Sigmoid colon (tissue), 7 donors: ENCODE results near the gene OLFML3. TPM values are rescaled to one million over a fixed set of nuclear protein-coding genes. Genes with fewer than 3 reads are reported as not detected.

Experiments
- DNase-seq: peaks from one replicate; pipeline ENCODE4 v3.0.0-alpha.2; 2019
- H3K27ac ChIP-seq, 4 donors: fragments of 200-600 bp; sonication (generic); one replicate each; pipeline ENCODE4 v1.5.1; 2016 to 2019; ENCODE audit warnings: mild to moderate bottlenecking in 1 of 4
- H3K27me3 ChIP-seq, 3 donors: fragments of 200-600 bp; sonication (generic); one replicate each; pipeline ENCODE4 v1.5.1; 2019; ENCODE audit warnings: mild to moderate bottlenecking in 1 of 3
- H3K36me3 ChIP-seq, 4 donors: fragments of 200-600 bp; sonication (generic); one replicate each; pipeline ENCODE4 v1.5.1; 2016 to 2019
- H3K4me1 ChIP-seq, 4 donors: fragments of 200-600 bp; sonication (generic); one replicate each; pipeline ENCODE4 v1.5.1; 2017 to 2019
- H3K4me3 ChIP-seq, 4 donors: fragments of 200-600 bp; sonication (generic); one replicate each; pipeline ENCODE4 v1.5.1; 2017 to 2019; ENCODE audit warnings: mild to moderate bottlenecking in 2 of 4, moderate library complexity in 1 of 4
- H3K9me3 ChIP-seq, 4 donors: fragments of 200-600 bp in 3 of 4; sonication (generic) in 3 of 4; one replicate each; pipeline versions ENCODE4 v1.5.1 to v1.6.1; 2013 to 2019
- EP300 ChIP-seq, 4 donors: sonication (generic); formaldehyde crosslinking; IDR thresholded peaks; one replicate each; pipeline ENCODE4 v1.6.1; 2017; ENCODE audit warnings: antibody characterized with exemption in 4 of 4
- POLR2A ChIP-seq, 2 donors: fragments of 450-650 bp; IDR thresholded peaks; one replicate each; pipeline ENCODE4 v1.6.1; 2016; ENCODE audit warnings: antibody characterized with exemption in 2 of 2, mild to moderate bottlenecking in 2 of 2, moderate library complexity in 2 of 2
- POLR2AphosphoS5 ChIP-seq, 4 donors: sonication (generic); formaldehyde crosslinking; IDR thresholded peaks; one replicate each; pipeline ENCODE4 v1.6.1; 2017; ENCODE audit warnings: antibody characterized with exemption in 4 of 4
- WGBS, 2 donors: extraction: QIAGEN DNeasy Blood & Tissue Kit; methylation state at CpG; one replicate each; pipeline ENCODE4 v1.1.7; 2013; 5-methylcytosine and 5-hydroxymethylcytosine counted together
- intact Hi-C: fragments of 100-400 bp; cut with DNase I; formaldehyde crosslinking; loops from one replicate; pipeline ENCODE4 v1.15.1; 2023
- polyA plus RNA-seq, 3 donors: library from polyadenylated mRNA; stranded (reverse); fragments of 200-250 nt; gene quantifications; one replicate each; pipeline ENCODE4 v1.2.3, GENCODE V29; 2013
- total RNA-seq, 4 donors: library from RNA; depleted of rRNA; stranded (reverse); fragments of >200 nt; gene quantifications; one replicate each; pipeline ENCODE4 v1.1.0, GENCODE V29; 2016
- TF ChIP-seq, protein P1 (sequence below), 4 experiments: fragments of 450-650 bp in 3 of 4; fragments of 200-600 bp in 1 of 4; IDR thresholded peaks; one replicate each; pipeline ENCODE4 v1.5.1; 2016 to 2019; ENCODE audit warnings: antibody characterized with exemption in 4 of 4, mild to moderate bottlenecking in 3 of 4, moderate library complexity in 2 of 4
- donor health status: healthy with polysubstance abuse.
- donor health status: Bipolar disorder and iron deficiency.
- donor health status: healthy.

Gene OLFML3, protein sequence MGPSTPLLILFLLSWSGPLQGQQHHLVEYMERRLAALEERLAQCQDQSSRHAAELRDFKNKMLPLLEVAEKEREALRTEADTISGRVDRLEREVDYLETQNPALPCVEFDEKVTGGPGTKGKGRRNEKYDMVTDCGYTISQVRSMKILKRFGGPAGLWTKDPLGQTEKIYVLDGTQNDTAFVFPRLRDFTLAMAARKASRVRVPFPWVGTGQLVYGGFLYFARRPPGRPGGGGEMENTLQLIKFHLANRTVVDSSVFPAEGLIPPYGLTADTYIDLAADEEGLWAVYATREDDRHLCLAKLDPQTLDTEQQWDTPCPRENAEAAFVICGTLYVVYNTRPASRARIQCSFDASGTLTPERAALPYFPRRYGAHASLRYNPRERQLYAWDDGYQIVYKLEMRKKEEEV
- total RNA-seq (100 to 1,000 TPM in 3 of 4 donors, 10 to 100 TPM in 1; 94.0 to 149 (median 132) TPM), polyA plus RNA-seq (10 to 100 TPM; 14.1 to 23.8 (median 21.0) TPM)

DNA sequence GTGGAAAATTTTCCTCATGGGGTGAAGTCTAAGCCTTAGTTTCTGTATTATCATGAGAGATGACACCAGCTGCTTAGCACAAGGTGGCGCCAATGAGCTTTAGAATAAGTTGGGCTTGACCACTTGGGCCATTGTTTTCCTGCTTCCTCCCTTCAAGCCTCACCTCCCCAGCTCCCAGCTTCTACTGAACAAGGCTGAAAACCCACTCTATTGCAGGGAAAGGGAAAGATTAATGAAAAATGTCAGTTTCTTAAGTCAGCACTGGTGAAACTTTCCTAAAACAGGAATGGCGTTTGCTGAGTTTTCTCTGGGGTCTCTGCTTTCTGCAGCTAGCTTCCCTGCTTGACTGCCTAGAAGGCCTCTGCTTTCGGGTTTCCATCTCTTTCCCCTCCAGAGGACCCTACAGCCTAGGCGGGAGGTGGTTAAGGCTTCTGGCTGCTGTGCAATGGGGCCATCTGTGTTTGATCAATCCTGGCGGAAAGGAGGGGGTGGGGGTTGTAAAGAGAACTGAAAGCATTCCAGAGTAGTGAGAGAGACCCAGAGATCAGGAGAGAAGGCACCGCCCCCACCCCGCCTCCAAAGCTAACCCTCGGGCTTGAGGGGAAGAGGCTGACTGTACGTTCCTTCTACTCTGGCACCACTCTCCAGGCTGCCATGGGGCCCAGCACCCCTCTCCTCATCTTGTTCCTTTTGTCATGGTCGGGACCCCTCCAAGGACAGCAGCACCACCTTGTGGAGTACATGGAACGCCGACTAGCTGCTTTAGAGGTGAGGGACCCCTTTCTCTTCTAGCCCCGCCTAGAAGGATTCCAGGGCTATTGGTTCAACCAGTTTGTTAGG, at the start of gene OLFML3:
TSS of gene OLFML3 (plus strand) at position 612 of the 840 bp plus-strand sequence. CDS start at position 655, 43 bp downstream.
- 24 to 36% methylated on average over 13 of the region's 13 CpGs for WGBS, 2 donors
- intact Hi-C loops, result loop anchor here (1.0 to 2.0 kb wide), 4 partner anchors 50 to 367 kb away; partner anchors contain the start of genes AP4B1, DCLRE1B and HIPK1
- H3K4me3 ChIP-seq, result peak within 1 kb of the TSS; percentile 37 to 55 (median 50)
- H3K4me1 ChIP-seq, result peaks cover 0 to 86% (median 69%) of the 10 kb centered on the region in 4 donors
- peaks cover 0 to 9% (median 0%) of the 10 kb centered on the region in 4 donors for H3K36me3 ChIP-seq
- H3K27me3 ChIP-seq, result no peaks in the 10 kb centered on the region
- no peaks in the 10 kb centered on the region for H3K9me3 ChIP-seq
- peak within 1 kb of the TSS; percentile 80 to 91 (median 90) for H3K27ac ChIP-seq
- TF ChIP-seq POLR2AphosphoS5 (IDR thresholded peaks at IDR 0.05), result peak; percentile 77 to 94 (median 90)
- TF ChIP-seq, protein P1, sequence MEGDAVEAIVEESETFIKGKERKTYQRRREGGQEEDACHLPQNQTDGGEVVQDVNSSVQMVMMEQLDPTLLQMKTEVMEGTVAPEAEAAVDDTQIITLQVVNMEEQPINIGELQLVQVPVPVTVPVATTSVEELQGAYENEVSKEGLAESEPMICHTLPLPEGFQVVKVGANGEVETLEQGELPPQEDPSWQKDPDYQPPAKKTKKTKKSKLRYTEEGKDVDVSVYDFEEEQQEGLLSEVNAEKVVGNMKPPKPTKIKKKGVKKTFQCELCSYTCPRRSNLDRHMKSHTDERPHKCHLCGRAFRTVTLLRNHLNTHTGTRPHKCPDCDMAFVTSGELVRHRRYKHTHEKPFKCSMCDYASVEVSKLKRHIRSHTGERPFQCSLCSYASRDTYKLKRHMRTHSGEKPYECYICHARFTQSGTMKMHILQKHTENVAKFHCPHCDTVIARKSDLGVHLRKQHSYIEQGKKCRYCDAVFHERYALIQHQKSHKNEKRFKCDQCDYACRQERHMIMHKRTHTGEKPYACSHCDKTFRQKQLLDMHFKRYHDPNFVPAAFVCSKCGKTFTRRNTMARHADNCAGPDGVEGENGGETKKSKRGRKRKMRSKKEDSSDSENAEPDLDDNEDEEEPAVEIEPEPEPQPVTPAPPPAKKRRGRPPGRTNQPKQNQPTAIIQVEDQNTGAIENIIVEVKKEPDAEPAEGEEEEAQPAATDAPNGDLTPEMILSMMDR (IDR thresholded peaks at IDR 0.05), result peak; percentile 70 to 81 (median 77)
- peak; percentile 83 to 94 for TF ChIP-seq POLR2A (IDR thresholded peaks at IDR 0.05)
- TF ChIP-seq EP300 (IDR thresholded peaks at IDR 0.05), result peak in 3 of 4 donors; percentile 40 to 87 (median 51)
- DNase-seq, result peak; percentile 96

DNA sequence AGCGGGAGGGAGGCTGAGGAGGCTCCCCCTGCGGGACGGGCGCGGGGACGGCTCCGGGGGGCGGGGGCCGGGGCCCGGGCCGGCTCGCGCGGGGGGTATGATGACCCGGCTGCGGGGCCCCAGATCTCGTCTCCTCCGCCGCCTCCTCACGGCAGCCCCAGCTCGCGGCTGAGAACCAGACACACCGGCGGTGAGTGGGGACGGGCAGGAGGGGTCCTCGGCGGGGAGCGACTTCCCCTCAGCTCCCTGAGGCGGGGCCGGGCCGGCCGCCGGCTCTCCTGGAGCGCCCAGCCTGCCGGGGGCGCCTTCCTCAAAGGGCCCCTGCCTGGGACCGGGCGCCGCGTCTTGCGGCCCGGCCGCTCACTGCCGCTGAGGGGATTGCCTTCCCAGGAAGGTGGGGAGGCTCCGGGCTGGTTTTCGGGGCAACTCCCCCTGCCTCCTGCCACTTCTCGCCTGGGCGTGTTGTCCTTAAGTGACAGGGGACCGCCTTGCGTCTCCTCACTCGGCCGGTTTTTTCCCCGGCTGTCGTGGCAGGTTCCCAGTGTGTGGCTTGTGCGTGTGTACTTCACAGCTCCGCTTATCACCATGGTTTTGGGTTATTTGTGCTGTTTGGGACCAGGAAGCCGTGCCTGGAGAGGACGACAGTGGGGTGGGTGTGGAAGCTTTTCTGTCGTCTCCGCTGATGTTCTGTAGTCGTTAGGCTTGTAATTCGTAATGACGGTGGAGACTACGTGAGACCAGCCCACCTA, 49.4 kb upstream of the OLFML3 start:
- Histone ChIP-seq H3K27ac (peak overlapping the region; percentile 94 to 99 (median 97)), H3K9me3 (no peaks in the 10 kb centered on the region), H3K27me3 (no peaks in the 10 kb centered on the region), H3K4me1 (peaks cover 0 to 55% (median 40%) of the 10 kb centered on the region in 4 donors), H3K4me3 (peak overlapping the region; percentile 70 to 92 (median 85)), H3K36me3 (no peaks in the 10 kb centered on the region)
- peak; percentile 76 for DNase-seq
- intact Hi-C loops, result loop anchor here (1.0 to 2.0 kb wide), 4 partner anchors 25 to 539 kb away; partner anchors contain the start of genes DCLRE1B, MAGI3, OLFML3 and RSBN1
- WGBS, 2 donors, result 1% methylated on average over 64 of the region's 64 CpGs
- TF ChIP-seq EP300 (IDR thresholded peaks at IDR 0.05) (no peak), POLR2AphosphoS5 (IDR thresholded peaks at IDR 0.05) (peak in 1 of 4 donors; percentile 6), POLR2A (IDR thresholded peaks at IDR 0.05) (no peak)
- TF ChIP-seq, protein P1 (IDR thresholded peaks at IDR 0.05), result no peak

DNA sequence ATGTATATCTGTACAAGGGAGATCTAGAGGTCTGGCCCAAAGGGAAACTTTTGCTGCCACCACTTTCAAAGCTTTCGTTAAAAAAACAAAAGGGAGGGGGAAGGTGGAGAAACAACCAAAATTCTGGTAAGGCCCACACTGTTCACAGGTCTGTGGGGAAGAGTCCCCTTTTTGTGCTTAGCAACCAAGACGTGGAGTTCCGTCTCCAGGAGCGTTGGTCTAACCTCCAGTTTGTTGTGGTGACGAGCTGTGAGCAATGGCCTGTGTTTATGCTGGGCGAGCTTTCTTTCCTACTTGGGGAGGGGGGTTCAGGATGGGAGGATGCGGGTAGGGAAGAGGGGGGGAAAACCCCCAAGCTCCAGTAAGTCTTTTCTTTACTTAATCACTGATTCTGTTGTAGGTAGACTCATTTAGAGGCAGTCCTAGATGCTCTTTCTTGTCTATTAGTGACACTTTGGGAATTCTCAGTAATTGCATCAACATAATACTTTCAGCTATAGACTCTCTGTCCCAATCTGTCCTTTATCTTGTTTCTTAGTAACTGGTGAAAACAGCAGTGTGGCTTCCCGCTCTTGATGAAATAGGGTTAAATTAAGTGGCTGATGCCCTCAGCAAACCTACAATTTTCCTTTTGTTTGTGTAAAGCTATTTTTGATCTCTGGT, 48.6 kb upstream of the OLFML3 start:
- intact Hi-C loops, result no loop called here
- Histone ChIP-seq H3K4me3 (peak overlapping the region; percentile 70 to 92 (median 85)), H3K27me3 (no peaks in the 10 kb centered on the region), H3K27ac (peak overlapping the region; percentile 94 to 99 (median 97)), H3K36me3 (no peaks in the 10 kb centered on the region), H3K4me1 (peaks cover 0 to 55% (median 40%) of the 10 kb centered on the region in 4 donors), H3K9me3 (no peaks in the 10 kb centered on the region)
- TF ChIP-seq, protein P1 (IDR thresholded peaks at IDR 0.05), result no peak
- no peak for TF ChIP-seq EP300 (IDR thresholded peaks at IDR 0.05)
- TF ChIP-seq POLR2AphosphoS5 (IDR thresholded peaks at IDR 0.05), result no peak
- TF ChIP-seq POLR2A (IDR thresholded peaks at IDR 0.05), result no peak
- 0 to 1% methylated on average over 8 of the region's 8 CpGs for WGBS, 2 donors
- no peak for DNase-seq
